HL-60 (cell line): Measurements from ENCODE around the gene CEACAM3.
A peak's percentile ranks its signal among the peaks of the same experiment; 100 is the strongest.

Experiments
- DNase-seq, 2 experiments: peaks; one replicate each; pipeline ENCODE4 v3.0.0-alpha.2; 2010 to 2020; ENCODE audit warnings: low read depth in 1 of 2, low spot score in 1 of 2
- H3K27ac ChIP-seq: fragments of 250-450 bp; sonication (Bioruptor Pico); replicated peaks from 2 replicates; pipeline ENCODE4 v1.5.1; 2020; ENCODE audit warnings: mild to moderate bottlenecking, moderate library complexity
- H3K27me3 ChIP-seq: fragments of 250-450 bp; sonication (Bioruptor Pico); 2 replicates; pipeline ENCODE4 v1.5.1; 2021; ENCODE audit warnings: mild to moderate bottlenecking, moderate library complexity; ENCODE audit not compliant: insufficient read depth, poor library complexity, severe bottlenecking
- H3K4me3 ChIP-seq: replicated peaks from 2 replicates; pipeline ENCODE4 v1.5.1; 2011; ENCODE audit warnings: mild to moderate bottlenecking, control low read depth, low read length; ENCODE audit not compliant: insufficient read depth
- CTCF ChIP-seq: IDR thresholded peaks from one replicate; pipeline ENCODE4 v1.5.1; 2011; ENCODE audit warnings: low read length, control low read depth, inconsistent platforms; ENCODE audit not compliant: insufficient read depth
- GABPA ChIP-seq: IDR thresholded peaks from 2 replicates; pipeline ENCODE4 v1.6.1; 2012; ENCODE audit warnings: low read depth
- POLR2AphosphoS5 ChIP-seq: IDR thresholded peaks from 2 replicates; pipeline ENCODE4 v1.6.1; 2012; ENCODE audit warnings: low read depth
- REST ChIP-seq: IDR thresholded peaks from 2 replicates; pipeline ENCODE4 v1.6.1; 2012; ENCODE audit warnings: low read depth; ENCODE audit not compliant: insufficient replicate concordance
- SPI1 ChIP-seq: IDR thresholded peaks from 2 replicates; pipeline ENCODE4 v1.6.1; 2012; ENCODE audit warnings: low read depth, mild to moderate bottlenecking, borderline replicate concordance

CEACAM3 gene

GRCh38 chr19:41796901-41797300 is 514 bp downstream of the CEACAM3 start:
- no peaks in the 10 kb centered on the region for H3K27me3 ChIP-seq
- peak overlapping the region; percentile 79 for H3K27ac ChIP-seq
- TF ChIP-seq SPI1 (no peak), CTCF (no peak), POLR2AphosphoS5 (no peak), REST (no peak), GABPA (no peak)
- H3K4me3 ChIP-seq = peak overlapping the region; percentile 13
- peak in 1 of 2 experiments; percentile 53 for DNase-seq

- no peak for DNase-seq
- H3K27ac ChIP-seq = peak overlapping the region; percentile 79; the same call in 1 of the 2 replicates
- H3K4me3 ChIP-seq = no peak overlapping the region
- TF ChIP-seq POLR2AphosphoS5 (no peak), REST (no peak), GABPA (no peak)
- H3K27me3 ChIP-seq = no peaks in the 10 kb centered on the region
Measured at GRCh38 chr19:41799444-41800000, 3.1 kb downstream of the CEACAM3 start.

- no peak for DNase-seq
- Histone ChIP-seq H3K27ac (peak overlapping the region; percentile 71), H3K4me3 (no peak overlapping the region), H3K27me3 (no peaks in the 10 kb centered on the region)
- TF ChIP-seq GABPA (no peak), SPI1 (no peak), REST (no peak), POLR2AphosphoS5 (no peak), CTCF (no peak)
Measured at GRCh38 chr19:41801031-41801430, 4.6 kb downstream of the CEACAM3 start.
